ENCODE measurements around the gene VEGFB. TPM values are rescaled to one million over a fixed set of nuclear protein-coding genes. Genes with fewer than 3 reads are reported as not detected.
A peak's percentile ranks its signal among the peaks of the same experiment; 100 is the strongest.

VEGFB gene
- total RNA-seq, 4 donors from 2014 or later: 33.6 to 87.5 (median 58.2) TPM

GRCh38 chr11:64244107-64244506 is 9.7 kb downstream of the VEGFB start:
- no peak for TF ChIP-seq POLR2A (IDR thresholded peaks at IDR 0.05)
- TF ChIP-seq CTCF (IDR thresholded peaks at IDR 0.05 in 4 of 5, conservative IDR thresholded peaks at IDR 0.05 in 1 of 5): no peak
- intact Hi-C loops (cut with DNase I; ENCODE audit: low total_unique reads): loop anchor here (10.0 kb wide), 1 partner anchor 631 kb away; the partner anchor contains the start of gene EHD1
- Histone ChIP-seq H3K27ac (peak overlapping the region; percentile 92 to 100 (median 96)), H3K4me1 (peaks cover 39 to 48% of the 10 kb centered on the region in 2 donors), H3K27me3 (no peaks in the 10 kb centered on the region), H3K9me3 (no peaks in the 10 kb centered on the region), H3K4me3 (peak overlapping the region in 1 of 4 donors; percentile 93), H3K36me3 (peaks cover 0 to 9% of the 10 kb centered on the region in 2 donors)
- ATAC-seq (no peak), DNase-seq (no peak)
- in situ Hi-C loops (cut with MboI; ENCODE audit: low sequenced_read_pairs in 4 of 4): no loop called here

- no peak for DNase-seq
- H3K36me3 ChIP-seq: peaks cover 0 to 9% of the 10 kb centered on the region in 2 donors
- H3K27ac ChIP-seq: peak overlapping the region; percentile 92 to 100 (median 96)
- peaks cover 36 to 45% of the 10 kb centered on the region in 2 donors for H3K4me1 ChIP-seq
- H3K4me3 ChIP-seq: peak overlapping the region; percentile 80 to 95 (median 94)
- intact Hi-C loops (cut with DNase I; ENCODE audit: low total_unique reads) (loop anchor here (1.0 to 10.0 kb wide), 2 partner anchors 19 to 630 kb away; partner anchors contain the start of genes EHD1, NUDT22 and TRPT1), in situ Hi-C loops (cut with MboI; ENCODE audit: low sequenced_read_pairs in 4 of 4) (no loop called here)
- no peak for TF ChIP-seq CTCF (IDR thresholded peaks at IDR 0.05 in 4 of 5, conservative IDR thresholded peaks at IDR 0.05 in 1 of 5)
- no peak for TF ChIP-seq POLR2A (IDR thresholded peaks at IDR 0.05)
- no peak for ATAC-seq
- H3K9me3 ChIP-seq: no peaks in the 10 kb centered on the region
- H3K27me3 ChIP-seq: no peaks in the 10 kb centered on the region
These were observed 10.6 kb downstream of the VEGFB start for GRCh38 chr11:64244966-64245365.

GRCh38 chr11:64245401-64245796 is 11.0 kb downstream of the VEGFB start:
- in situ Hi-C loops (cut with MboI; ENCODE audit: low sequenced_read_pairs in 4 of 4) (no loop called here), intact Hi-C loops (cut with DNase I; ENCODE audit: low total_unique reads) (loop anchor here (1.0 to 10.0 kb wide), 2 partner anchors 19 to 629 kb away; partner anchors contain the start of genes EHD1, NUDT22 and TRPT1)
- TF ChIP-seq CTCF (IDR thresholded peaks at IDR 0.05 in 4 of 5, conservative IDR thresholded peaks at IDR 0.05 in 1 of 5): no peak
- peak; percentile 6 to 12 for ATAC-seq
- Histone ChIP-seq H3K27me3 (no peaks in the 10 kb centered on the region), H3K9me3 (no peaks in the 10 kb centered on the region), H3K27ac (peak overlapping the region; percentile 92 to 100 (median 96)), H3K4me1 (peaks cover 32 to 41% of the 10 kb centered on the region in 2 donors), H3K4me3 (peak overlapping the region; percentile 80 to 95 (median 94)), H3K36me3 (peaks cover 0 to 9% of the 10 kb centered on the region in 2 donors)
- DNase-seq: peak; percentile 64 to 84

- Histone ChIP-seq H3K4me3 (peak overlapping the region; percentile 80 to 95 (median 94)), H3K27ac (peak overlapping the region; percentile 92 to 100 (median 96)), H3K4me1 (peaks cover 37 to 45% of the 10 kb centered on the region in 2 donors), H3K36me3 (peaks cover 0 to 9% of the 10 kb centered on the region in 2 donors), H3K27me3 (no peaks in the 10 kb centered on the region), H3K9me3 (no peaks in the 10 kb centered on the region)
- no peak for TF ChIP-seq CTCF (IDR thresholded peaks at IDR 0.05 in 4 of 5, conservative IDR thresholded peaks at IDR 0.05 in 1 of 5)
- peak; percentile 47 to 79 for TF ChIP-seq POLR2A (IDR thresholded peaks at IDR 0.05)
- peak; percentile 18 to 31 for ATAC-seq
- in situ Hi-C loops (cut with MboI; ENCODE audit: low sequenced_read_pairs in 4 of 4) (no loop called here), intact Hi-C loops (cut with DNase I; ENCODE audit: low total_unique reads) (loop anchor here (1.0 to 10.0 kb wide), 2 partner anchors 20 to 629 kb away; partner anchors contain the start of genes EHD1, NUDT22 and TRPT1)
- peak; percentile 82 to 92 for DNase-seq
These were observed 11.6 kb downstream of the VEGFB start for GRCh38 chr11:64245797-64246620.

All from gastrocnemius medialis (tissue), 4 donors.